ENCODE results near the gene PRKCQ. TPM values are rescaled to one million over a fixed set of nuclear protein-coding genes. Genes with fewer than 3 reads are reported as not detected.
"Not testable (repeated sequence)": the region's sequence is repeated elsewhere in the genome, so short reads cannot be mapped to it uniquely, and the experiment has no call there.

The PRKCQ gene
- total and polyA plus RNA-seq, 3 donors from 2014 or later: 2.5 to 3.0 (median 2.9) TPM

- no peak for TF ChIP-seq CTCF (IDR thresholded peaks at IDR 0.05)
- TF ChIP-seq POLR2A (IDR thresholded peaks at IDR 0.05): no peak
- H3K27me3 ChIP-seq: no peaks in the 10 kb centered on the region
- no peaks in the 10 kb centered on the region for H3K4me1 ChIP-seq
- intact Hi-C loops (cut with DNase I; ENCODE audit: low total_unique reads): no loop called here
- no peak for DNase-seq
- H3K9me3 ChIP-seq: no peaks in the 10 kb centered on the region
- H3K36me3 ChIP-seq (ENCODE audit: low read depth, missing control alignments): no peaks in the 10 kb centered on the region
- 66 to 79% methylated on average over 7 of the region's 7 CpGs for WGBS, 2 donors
- H3K27ac ChIP-seq: no peak overlapping the region
- H3K4me3 ChIP-seq: no peak overlapping the region
These were observed 1.7 kb upstream of the PRKCQ start for GRCh38 chr10:6581778-6582228.

GRCh38 chr10:6581223-6581622, 1.1 kb upstream of the PRKCQ start:
- H3K4me1 ChIP-seq; H3K36me3 ChIP-seq (ENCODE audit: low read depth, missing control alignments); H3K27ac ChIP-seq; H3K9me3 ChIP-seq; DNase-seq; H3K4me3 ChIP-seq; H3K27me3 ChIP-seq; intact Hi-C loops (cut with DNase I; ENCODE audit: low total_unique reads): not testable (repeated sequence)
- 47% methylated on average over 7 of the region's 7 CpGs for WGBS, 2 donors

GRCh38 chr10:6580279-6581029, 378 bp upstream of the PRKCQ start:
- WGBS, 2 donors: 3 to 15% methylated on average over 12 to 50 of the region's 56 CpGs
- H3K9me3 ChIP-seq: no peaks in the 10 kb centered on the region
- peak; percentile 68 for DNase-seq
- H3K4me3 ChIP-seq: peak overlapping the region; percentile 62 to 69
- intact Hi-C loops (cut with DNase I; ENCODE audit: low total_unique reads): no loop called here
- H3K4me1 ChIP-seq: no peaks in the 10 kb centered on the region
- H3K36me3 ChIP-seq (ENCODE audit: low read depth, missing control alignments): no peaks in the 10 kb centered on the region
- TF ChIP-seq CTCF (IDR thresholded peaks at IDR 0.05): peak in 2 of 3 experiments; percentile 49 to 54
- no peak for TF ChIP-seq POLR2A (IDR thresholded peaks at IDR 0.05)
- no peaks in the 10 kb centered on the region for H3K27me3 ChIP-seq
- no peak overlapping the region for H3K27ac ChIP-seq

- Histone ChIP-seq H3K4me3 (peak overlapping the region; percentile 39 to 62), H3K36me3 (ENCODE audit: low read depth, missing control alignments) (no peaks in the 10 kb centered on the region), H3K4me1 (no peaks in the 10 kb centered on the region), H3K27ac (no peak overlapping the region), H3K27me3 (no peaks in the 10 kb centered on the region), H3K9me3 (no peaks in the 10 kb centered on the region)
- no peak for DNase-seq
- 6 to 11% methylated on average over 12 to 16 of the region's 16 CpGs for WGBS, 2 donors
- intact Hi-C loops (cut with DNase I; ENCODE audit: low total_unique reads): no loop called here
- TF ChIP-seq POLR2A (IDR thresholded peaks at IDR 0.05): no peak
- no peak for TF ChIP-seq CTCF (IDR thresholded peaks at IDR 0.05)
These were observed 733 bp downstream of the PRKCQ start for GRCh38 chr10:6579183-6579903.

- Histone ChIP-seq H3K4me1 (no peaks in the 10 kb centered on the region), H3K4me3 (no peak overlapping the region), H3K9me3 (no peaks in the 10 kb centered on the region), H3K36me3 (ENCODE audit: low read depth, missing control alignments) (no peaks in the 10 kb centered on the region), H3K27me3 (no peaks in the 10 kb centered on the region), H3K27ac (no peak overlapping the region)
- intact Hi-C loops (cut with DNase I; ENCODE audit: low total_unique reads): no loop called here
- no peak for DNase-seq
- no peak for TF ChIP-seq CTCF (IDR thresholded peaks at IDR 0.05)
- TF ChIP-seq POLR2A (IDR thresholded peaks at IDR 0.05): no peak
- 41 to 52% methylated on average over 8 of the region's 8 CpGs for WGBS, 2 donors
These were observed 1.3 kb downstream of the PRKCQ start for GRCh38 chr10:6578795-6579182.

Data from testis (tissue), 3 donors.